ENCODE measurements around the gene HNRNPR. TPM values are rescaled to one million over a fixed set of nuclear protein-coding genes. Genes with fewer than 3 reads are reported as not detected.

Gene HNRNPR
- total RNA-seq, 2 experiments from 2014 or later, result 92.0 to 93.3 TPM

DNA sequence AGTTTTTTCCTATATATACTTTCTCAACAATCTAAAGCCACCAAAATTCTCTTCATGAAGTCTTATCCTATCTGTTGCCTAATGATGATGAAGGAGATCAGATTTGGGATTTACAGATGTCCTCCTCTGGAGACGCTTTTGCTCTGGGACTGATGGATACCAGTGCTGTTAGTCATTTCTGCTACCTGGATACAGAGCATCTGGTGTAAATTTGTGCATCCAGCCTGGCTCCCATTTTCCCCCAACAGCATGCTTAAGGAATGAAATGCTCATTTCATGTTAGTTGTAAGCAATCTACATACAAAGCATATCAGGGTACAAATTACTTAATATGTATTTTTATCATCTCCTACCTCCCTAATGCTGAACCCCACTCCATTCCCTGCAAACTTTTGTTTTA is 57.7 kb downstream of the HNRNPR start:
- no peak overlapping the region for H3K27ac ChIP-seq (ENCODE audit: low read depth in 1 of 2, low read length in 2 of 2)
- H3K4me3 ChIP-seq (ENCODE audit: low read length), result no peak overlapping the region
- ChIA-PET CTCF (no interaction called here), POLR2A (no interaction called here)
- Mint-ChIP-seq H3K27ac (no peak overlapping the region), H3K4me3 (no peak overlapping the region), H3K9me3 (no peaks in the 10 kb centered on the region), H3K27me3 (no peaks in the 10 kb centered on the region), H3K36me3 (ENCODE audit: low read depth) (peaks cover 51% of the 10 kb centered on the region), H3K4me1 (ENCODE audit: low read depth) (no peaks in the 10 kb centered on the region)
- TF ChIP-seq, protein P1, sequence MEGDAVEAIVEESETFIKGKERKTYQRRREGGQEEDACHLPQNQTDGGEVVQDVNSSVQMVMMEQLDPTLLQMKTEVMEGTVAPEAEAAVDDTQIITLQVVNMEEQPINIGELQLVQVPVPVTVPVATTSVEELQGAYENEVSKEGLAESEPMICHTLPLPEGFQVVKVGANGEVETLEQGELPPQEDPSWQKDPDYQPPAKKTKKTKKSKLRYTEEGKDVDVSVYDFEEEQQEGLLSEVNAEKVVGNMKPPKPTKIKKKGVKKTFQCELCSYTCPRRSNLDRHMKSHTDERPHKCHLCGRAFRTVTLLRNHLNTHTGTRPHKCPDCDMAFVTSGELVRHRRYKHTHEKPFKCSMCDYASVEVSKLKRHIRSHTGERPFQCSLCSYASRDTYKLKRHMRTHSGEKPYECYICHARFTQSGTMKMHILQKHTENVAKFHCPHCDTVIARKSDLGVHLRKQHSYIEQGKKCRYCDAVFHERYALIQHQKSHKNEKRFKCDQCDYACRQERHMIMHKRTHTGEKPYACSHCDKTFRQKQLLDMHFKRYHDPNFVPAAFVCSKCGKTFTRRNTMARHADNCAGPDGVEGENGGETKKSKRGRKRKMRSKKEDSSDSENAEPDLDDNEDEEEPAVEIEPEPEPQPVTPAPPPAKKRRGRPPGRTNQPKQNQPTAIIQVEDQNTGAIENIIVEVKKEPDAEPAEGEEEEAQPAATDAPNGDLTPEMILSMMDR (IDR thresholded peaks at IDR 0.05), result no peak
- no peaks in the 10 kb centered on the region for H3K27me3 ChIP-seq (ENCODE audit: control insufficient read depth in 1 of 2, insufficient read depth in 2 of 2, low read length in 2 of 2)
- no peak for ATAC-seq (ENCODE audit: poor library complexity)
- H3K36me3 ChIP-seq (ENCODE audit: insufficient read depth, low read length), result peaks cover 44% of the 10 kb centered on the region
- DNase-seq, result no peak
- intact Hi-C loops (cut with DNase I, micrococcal nuclease), result no loop called here
- H3K9me3 ChIP-seq (ENCODE audit: control insufficient read depth in 1 of 2, insufficient read depth in 1 of 2, low read length in 2 of 2), result no peaks in the 10 kb centered on the region
- no peaks in the 10 kb centered on the region for H3K4me1 ChIP-seq (ENCODE audit: insufficient read depth, low read length)

DNA sequence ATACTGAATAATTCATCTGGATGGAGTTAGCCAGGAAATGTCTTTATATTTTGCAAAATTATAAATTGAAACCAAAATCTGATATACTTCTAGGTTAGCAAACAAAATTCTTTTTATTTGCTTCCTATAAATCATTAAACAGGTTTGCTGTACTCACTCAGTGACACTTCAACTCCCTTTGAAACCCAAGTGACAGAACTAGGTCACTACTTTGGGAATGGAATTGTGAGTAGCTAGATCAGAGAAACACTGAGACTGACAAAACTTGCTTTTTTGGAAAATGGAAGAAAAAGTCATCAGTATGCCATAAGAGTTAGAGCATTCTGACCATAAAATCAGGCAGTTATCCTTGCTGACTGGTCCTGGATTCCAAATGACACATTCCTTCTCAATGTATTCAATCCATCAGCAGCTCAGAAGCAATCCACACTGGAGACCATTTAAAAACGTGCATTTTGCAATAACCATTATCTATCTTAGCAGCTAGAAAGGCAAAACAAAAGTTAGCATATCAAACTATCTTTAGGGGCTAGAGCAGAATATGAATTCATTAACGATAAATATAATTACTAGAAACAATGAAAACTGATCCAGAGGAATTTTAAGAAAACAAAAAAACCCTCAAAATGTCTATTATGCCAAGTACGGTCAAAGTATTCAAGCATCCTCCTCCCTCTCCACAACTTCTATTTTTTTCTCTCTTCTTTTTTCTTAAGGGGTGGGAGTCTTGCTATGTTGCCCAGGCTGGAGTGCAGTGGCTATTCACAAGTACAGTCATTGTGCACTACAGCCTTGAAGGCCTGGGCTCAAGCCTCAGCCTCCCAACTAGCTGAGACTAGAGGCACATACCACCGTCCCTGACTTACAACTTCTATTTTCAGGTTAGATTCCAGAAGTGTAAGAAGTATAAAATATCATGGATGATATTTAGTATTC is 60.1 kb downstream of the HNRNPR start:
- DNase-seq (no peak), ATAC-seq (ENCODE audit: poor library complexity) (no peak)
- Mint-ChIP-seq H3K27me3 (no peaks in the 10 kb centered on the region), H3K4me1 (ENCODE audit: low read depth) (no peaks in the 10 kb centered on the region), H3K27ac (no peak overlapping the region), H3K4me3 (no peak overlapping the region), H3K9me3 (no peaks in the 10 kb centered on the region), H3K36me3 (ENCODE audit: low read depth) (peaks cover 70% of the 10 kb centered on the region)
- Histone ChIP-seq H3K9me3 (ENCODE audit: control insufficient read depth in 1 of 2, insufficient read depth in 1 of 2, low read length in 2 of 2) (no peaks in the 10 kb centered on the region), H3K27me3 (ENCODE audit: control insufficient read depth in 1 of 2, insufficient read depth in 2 of 2, low read length in 2 of 2) (no peaks in the 10 kb centered on the region), H3K27ac (ENCODE audit: low read depth in 1 of 2, low read length in 2 of 2) (no peak overlapping the region), H3K4me1 (ENCODE audit: insufficient read depth, low read length) (no peaks in the 10 kb centered on the region), H3K4me3 (ENCODE audit: low read length) (no peak overlapping the region), H3K36me3 (ENCODE audit: insufficient read depth, low read length) (peaks cover 52% of the 10 kb centered on the region)
- intact Hi-C loops (cut with DNase I, micrococcal nuclease), result no loop called here
- ChIA-PET POLR2A (no interaction called here), CTCF (no interaction called here)
- TF ChIP-seq, protein P1 (IDR thresholded peaks at IDR 0.05), result no peak

DNA sequence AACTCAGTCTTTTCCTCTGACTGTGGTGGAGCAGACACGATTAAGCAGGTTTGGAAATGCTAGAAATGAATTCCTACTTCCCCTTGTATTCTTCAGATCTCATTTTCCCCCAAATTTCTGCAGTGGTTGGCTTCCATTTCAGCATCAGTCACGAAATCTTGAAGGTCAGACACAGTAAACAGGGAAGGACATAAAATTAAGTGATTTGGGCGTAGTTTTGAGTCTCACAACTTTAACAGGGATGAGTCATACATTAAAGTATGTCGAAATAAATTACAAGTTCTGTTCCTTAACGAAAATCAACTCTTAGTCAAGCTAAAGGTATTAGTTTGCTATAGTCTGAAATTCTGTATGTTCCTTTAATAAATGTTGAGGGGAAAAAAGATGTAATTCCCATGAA is 61.1 kb downstream of the HNRNPR start:
- Histone ChIP-seq H3K4me3 (ENCODE audit: low read length) (no peak overlapping the region), H3K27ac (ENCODE audit: low read depth in 1 of 2, low read length in 2 of 2) (no peak overlapping the region), H3K9me3 (ENCODE audit: control insufficient read depth in 1 of 2, insufficient read depth in 1 of 2, low read length in 2 of 2) (no peaks in the 10 kb centered on the region), H3K27me3 (ENCODE audit: control insufficient read depth in 1 of 2, insufficient read depth in 2 of 2, low read length in 2 of 2) (no peaks in the 10 kb centered on the region), H3K36me3 (ENCODE audit: insufficient read depth, low read length) (peaks cover 46% of the 10 kb centered on the region), H3K4me1 (ENCODE audit: insufficient read depth, low read length) (no peaks in the 10 kb centered on the region)
- Mint-ChIP-seq H3K27me3 (no peaks in the 10 kb centered on the region), H3K27ac (no peak overlapping the region), H3K36me3 (ENCODE audit: low read depth) (peaks cover 70% of the 10 kb centered on the region), H3K4me3 (no peak overlapping the region), H3K4me1 (ENCODE audit: low read depth) (no peaks in the 10 kb centered on the region), H3K9me3 (no peaks in the 10 kb centered on the region)
- intact Hi-C loops (cut with DNase I, micrococcal nuclease), result no loop called here
- POLR2A ChIA-PET, result no interaction called here
- no peak for ATAC-seq (ENCODE audit: poor library complexity)
- CTCF ChIA-PET, result no interaction called here
- TF ChIP-seq, protein P1 (IDR thresholded peaks at IDR 0.05), result no peak
- peak in 3 of 14 experiments; percentile 13 to 48 (median 32) for DNase-seq
